Gastrocnemius medialis (tissue), 4 donors: Measurements from ENCODE around the gene PDXK. TPM values are rescaled to one million over a fixed set of nuclear protein-coding genes. Genes with fewer than 3 reads are reported as not detected.
"Not testable (repeated sequence)": the region's sequence is repeated elsewhere in the genome, so short reads cannot be mapped to it uniquely, and the experiment has no call there.

Experiments
- ATAC-seq, 2 donors: fragments of 150-250 bp; one replicate each; pipeline ENCODE4 v1.9.1; 2016
- DNase-seq, 2 donors: peaks; one replicate each; pipeline ENCODE4 v3.0.0-alpha.2; 2019
- H3K27ac ChIP-seq, 4 donors: fragments of 200-600 bp; sonication (generic); 1 replicate in 1 of 4; 2 replicates in 3 of 4; pipeline ENCODE4 v1.5.1; 2016 to 2018; ENCODE audit warnings: mild to moderate bottlenecking in 2 of 4, moderate library complexity in 1 of 4
- H3K27me3 ChIP-seq, 3 donors: fragments of 200-600 bp; sonication (generic) in 2 of 3; 1 replicate in 1 of 3; 2 replicates in 2 of 3; pipeline versions ENCODE4 v1.5.1 to v1.6.0; 2016 to 2019; ENCODE audit warnings: mild to moderate bottlenecking in 1 of 3, moderate library complexity in 1 of 3
- H3K36me3 ChIP-seq, 2 donors: fragments of 200-600 bp; sonication (generic) in 1 of 2; one replicate each; pipeline ENCODE4 v1.5.1; 2017 to 2018
- H3K4me1 ChIP-seq, 2 donors: fragments of 200-600 bp; sonication (generic) in 1 of 2; one replicate each; pipeline ENCODE4 v1.5.1; 2016 to 2017; ENCODE audit warnings: mild to moderate bottlenecking in 2 of 2
- H3K4me3 ChIP-seq, 4 donors: fragments of 200-600 bp; sonication (generic) in 3 of 4; 1 replicate in 1 of 4; 2 replicates in 3 of 4; pipeline ENCODE4 v1.5.1; 2016 to 2019; ENCODE audit warnings: mild to moderate bottlenecking in 2 of 4
- H3K9me3 ChIP-seq, 3 donors: fragments of 200-600 bp; sonication (generic) in 2 of 3; 1 replicate in 1 of 3; 2 replicates in 2 of 3; pipeline ENCODE4 v1.5.1; 2016 to 2019
- POLR2A ChIP-seq, 2 donors: fragments of 450-650 bp; IDR thresholded peaks; one replicate each; pipeline ENCODE4 v1.6.1; 2017; ENCODE audit warnings: antibody characterized with exemption in 2 of 2, mild to moderate bottlenecking in 2 of 2, moderate library complexity in 2 of 2
- in situ Hi-C, 4 donors: fragments of 200-750 bp; cut with MboI; loops; one replicate each; pipeline versions ENCODE4 v1.15.0 to v1.8.0; 2017; ENCODE audit warnings: low sequenced_read_pairs in 4 of 4
- intact Hi-C: fragments of 100-400 bp; cut with DNase I; formaldehyde crosslinking; loops from one replicate; pipeline ENCODE4 v1.15.1; 2023; ENCODE audit warnings: low total_unique reads
- total RNA-seq, 4 donors: library from RNA; depleted of rRNA; stranded (reverse); fragments of >200 nt; gene quantifications; one replicate each; pipeline versions ENCODE4 v1.1.0 to v1.2.3, GENCODE V29; 2016
- TF ChIP-seq, protein P1 (sequence below), 5 experiments: fragments of 450-650 bp in 3 of 5; fragments of 200-600 bp in 2 of 5; sonication (generic) in 2 of 5; IDR thresholded peaks in 4 of 5; conservative IDR thresholded peaks in 1 of 5; 1 replicate in 4 of 5; 2 replicates in 1 of 5; pipeline ENCODE4 v1.5.1; 2016 to 2019; ENCODE audit warnings: antibody characterized with exemption in 5 of 5, mild to moderate bottlenecking in 3 of 5, moderate library complexity in 3 of 5

Gene PDXK
- total RNA-seq, 4 donors from 2014 or later, result 12.4 to 39.2 (median 21.9) TPM

DNA sequence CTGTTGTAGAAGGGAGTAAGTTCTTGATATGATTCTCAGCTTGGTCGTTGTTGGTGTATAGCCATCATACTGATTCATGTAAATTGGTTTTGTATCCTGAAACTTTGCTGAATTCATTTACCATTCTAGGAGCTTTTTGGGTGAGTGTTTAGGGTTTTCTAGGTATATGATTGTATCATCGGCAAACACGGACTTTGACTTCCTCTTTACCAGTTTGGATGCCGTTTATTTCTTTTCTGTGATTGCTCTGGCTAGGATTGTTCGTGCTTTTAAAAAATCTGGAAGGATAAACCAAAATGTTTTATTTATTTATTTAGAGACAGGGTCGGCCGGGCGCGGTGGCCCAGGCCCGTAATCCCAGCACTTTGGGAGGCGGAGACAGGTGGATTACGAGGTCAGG is 39.0 kb upstream of the PDXK start:
- no peak for DNase-seq
- Histone ChIP-seq H3K9me3 (no peaks in the 10 kb centered on the region), H3K27me3 (no peaks in the 10 kb centered on the region), H3K4me3 (no peak overlapping the region), H3K27ac (no peak overlapping the region), H3K4me1 (no peaks in the 10 kb centered on the region), H3K36me3 (peaks cover 0 to 80% of the 10 kb centered on the region in 2 donors)
- ATAC-seq, result no peak
- TF ChIP-seq, protein P1, sequence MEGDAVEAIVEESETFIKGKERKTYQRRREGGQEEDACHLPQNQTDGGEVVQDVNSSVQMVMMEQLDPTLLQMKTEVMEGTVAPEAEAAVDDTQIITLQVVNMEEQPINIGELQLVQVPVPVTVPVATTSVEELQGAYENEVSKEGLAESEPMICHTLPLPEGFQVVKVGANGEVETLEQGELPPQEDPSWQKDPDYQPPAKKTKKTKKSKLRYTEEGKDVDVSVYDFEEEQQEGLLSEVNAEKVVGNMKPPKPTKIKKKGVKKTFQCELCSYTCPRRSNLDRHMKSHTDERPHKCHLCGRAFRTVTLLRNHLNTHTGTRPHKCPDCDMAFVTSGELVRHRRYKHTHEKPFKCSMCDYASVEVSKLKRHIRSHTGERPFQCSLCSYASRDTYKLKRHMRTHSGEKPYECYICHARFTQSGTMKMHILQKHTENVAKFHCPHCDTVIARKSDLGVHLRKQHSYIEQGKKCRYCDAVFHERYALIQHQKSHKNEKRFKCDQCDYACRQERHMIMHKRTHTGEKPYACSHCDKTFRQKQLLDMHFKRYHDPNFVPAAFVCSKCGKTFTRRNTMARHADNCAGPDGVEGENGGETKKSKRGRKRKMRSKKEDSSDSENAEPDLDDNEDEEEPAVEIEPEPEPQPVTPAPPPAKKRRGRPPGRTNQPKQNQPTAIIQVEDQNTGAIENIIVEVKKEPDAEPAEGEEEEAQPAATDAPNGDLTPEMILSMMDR (IDR thresholded peaks at IDR 0.05 in 4 of 5, conservative IDR thresholded peaks at IDR 0.05 in 1 of 5), result no peak
- TF ChIP-seq POLR2A (IDR thresholded peaks at IDR 0.05), result no peak
- in situ Hi-C loops, result no loop called here
- intact Hi-C loops, result no loop called here

DNA sequence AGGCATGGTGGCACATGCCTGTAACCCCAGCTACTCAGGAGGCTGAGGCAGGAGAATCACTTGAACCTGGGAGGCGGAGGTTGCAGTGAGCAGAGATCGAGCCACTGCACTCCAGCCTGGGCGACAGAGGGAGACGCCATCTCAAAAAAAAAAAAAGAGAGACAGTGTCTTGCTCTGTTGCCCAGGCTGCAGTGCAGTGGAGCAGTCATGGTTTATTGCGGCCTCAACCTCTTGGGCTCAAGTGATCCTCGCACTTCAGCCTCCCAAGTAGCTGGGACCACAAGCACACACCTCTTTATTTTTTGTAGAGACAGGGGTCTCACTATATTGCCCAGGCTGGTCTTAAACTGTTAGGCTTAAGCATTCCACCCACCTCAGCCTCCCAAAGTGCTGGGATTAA is 38.5 kb upstream of the PDXK start:
- H3K27me3 ChIP-seq, DNase-seq, H3K27ac ChIP-seq, ATAC-seq, in situ Hi-C loops, H3K4me3 ChIP-seq, H3K9me3 ChIP-seq, intact Hi-C loops, H3K4me1 ChIP-seq: not testable (repeated sequence)
- peaks cover 0 to 80% of the 10 kb centered on the region in 2 donors for H3K36me3 ChIP-seq

DNA sequence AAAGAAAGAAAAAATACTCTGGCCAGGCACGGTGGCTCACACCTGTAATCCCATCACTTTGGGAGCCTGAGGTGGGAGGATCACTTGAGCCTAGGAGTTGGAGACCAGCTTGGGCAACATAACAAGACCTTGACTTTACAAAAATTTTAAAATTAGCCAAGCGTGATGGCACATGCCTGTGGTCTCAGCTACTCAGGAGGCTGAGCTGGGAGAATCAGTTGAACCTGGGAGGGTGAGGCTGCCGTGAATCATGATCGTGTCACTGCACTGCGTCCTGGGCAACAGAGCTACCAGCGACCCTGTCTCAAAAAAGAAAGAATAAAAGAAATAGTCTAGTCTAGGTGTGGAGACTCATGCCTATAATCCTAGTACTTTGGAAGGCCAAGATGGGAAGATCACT is 37.3 kb upstream of the PDXK start:
- H3K27ac ChIP-seq, result no peak overlapping the region
- intact Hi-C loops, result no loop called here
- no peaks in the 10 kb centered on the region for H3K9me3 ChIP-seq
- ATAC-seq (no peak), DNase-seq (no peak)
- TF ChIP-seq, protein P1 (IDR thresholded peaks at IDR 0.05 in 4 of 5, conservative IDR thresholded peaks at IDR 0.05 in 1 of 5), result no peak
- no peak for TF ChIP-seq POLR2A (IDR thresholded peaks at IDR 0.05)
- H3K36me3 ChIP-seq, result peaks cover 0 to 83% of the 10 kb centered on the region in 2 donors
- H3K4me3 ChIP-seq, result no peak overlapping the region
- no peaks in the 10 kb centered on the region for H3K4me1 ChIP-seq
- in situ Hi-C loops, result no loop called here
- H3K27me3 ChIP-seq, result no peaks in the 10 kb centered on the region

DNA sequence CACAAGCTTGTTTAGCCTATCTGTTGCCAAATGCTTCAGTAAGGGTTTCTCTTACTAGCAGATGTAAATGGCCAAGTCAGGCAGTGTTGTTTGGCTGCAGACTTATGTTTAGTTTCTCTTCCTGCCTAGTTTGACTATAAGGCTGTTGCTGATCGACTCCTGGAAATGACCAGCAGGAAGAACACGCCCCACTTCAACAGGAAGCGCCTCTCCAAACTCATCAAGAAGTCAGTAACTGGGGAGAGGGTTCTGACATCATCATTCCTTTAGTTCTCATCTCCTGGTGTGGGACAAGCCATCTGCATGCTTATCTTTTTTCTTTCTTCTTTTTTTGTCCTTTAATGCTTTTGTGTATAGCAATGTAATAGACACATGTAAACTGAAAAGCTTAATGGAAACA is 34.5 kb upstream of the PDXK start:
- Histone ChIP-seq H3K27ac (no peak overlapping the region), H3K9me3 (no peaks in the 10 kb centered on the region), H3K4me3 (no peak overlapping the region), H3K4me1 (no peaks in the 10 kb centered on the region), H3K27me3 (no peaks in the 10 kb centered on the region), H3K36me3 (peaks cover 0 to 90% of the 10 kb centered on the region in 2 donors)
- DNase-seq, result no peak
- no peak for ATAC-seq
- no peak for TF ChIP-seq POLR2A (IDR thresholded peaks at IDR 0.05)
- TF ChIP-seq, protein P1 (IDR thresholded peaks at IDR 0.05 in 4 of 5, conservative IDR thresholded peaks at IDR 0.05 in 1 of 5), result no peak
- in situ Hi-C loops, result no loop called here
- intact Hi-C loops, result no loop called here

- TF ChIP-seq, protein P1 (IDR thresholded peaks at IDR 0.05 in 4 of 5, conservative IDR thresholded peaks at IDR 0.05 in 1 of 5), result no peak
- TF ChIP-seq POLR2A (IDR thresholded peaks at IDR 0.05), result no peak
- Histone ChIP-seq H3K4me1 (no peaks in the 10 kb centered on the region), H3K27ac (no peak overlapping the region), H3K9me3 (no peaks in the 10 kb centered on the region), H3K36me3 (peaks cover 0 to 96% of the 10 kb centered on the region in 2 donors), H3K27me3 (no peaks in the 10 kb centered on the region), H3K4me3 (no peak overlapping the region)
- ATAC-seq (no peak), DNase-seq (no peak)
- in situ Hi-C loops (no loop called here), intact Hi-C loops (loop anchor here (1.0 kb wide), 1 partner anchor 12 kb away; no protein-coding TSS in a partner anchor)
These were observed 31.9 kb upstream of the PDXK start for GRCh38 chr21:43686811-43687565.
